ENCODE measurements around the gene GAL3ST1.

Gene GAL3ST1

GRCh38 chr22:30523646-30524489 is 50.6 kb downstream of the GAL3ST1 start:
- DNase-seq: no peak

GRCh38 chr22:30521368-30522156 is 52.9 kb downstream of the GAL3ST1 start:
- no peak for DNase-seq

- no peak for DNase-seq
These were observed 54.5 kb downstream of the GAL3ST1 start for GRCh38 chr22:30519842-30520425.

GRCh38 chr22:30516731-30517130 is 57.7 kb downstream of the GAL3ST1 start:
- no peak for DNase-seq

- DNase-seq: no peak
These were observed 58.2 kb downstream of the GAL3ST1 start for GRCh38 chr22:30516273-30516672.

- DNase-seq: no peak
These were observed 60.2 kb downstream of the GAL3ST1 start for GRCh38 chr22:30514252-30514651.

- no peak for DNase-seq
These were observed 61.0 kb downstream of the GAL3ST1 start for GRCh38 chr22:30513462-30513861.

GRCh38 chr22:30511911-30512310 is 62.6 kb downstream of the GAL3ST1 start:
- DNase-seq: no peak

GRCh38 chr22:30511109-30511508 is 63.4 kb downstream of the GAL3ST1 start:
- no peak for DNase-seq

GRCh38 chr22:30508216-30508615 is 66.2 kb downstream of the GAL3ST1 start:
- no peak for DNase-seq

- DNase-seq: no peak
These were observed 66.8 kb downstream of the GAL3ST1 start for GRCh38 chr22:30507670-30508069.

GRCh38 chr22:30506507-30506968 is 67.9 kb downstream of the GAL3ST1 start:
- DNase-seq: no peak
